AG10803 (cell line): ENCODE results near the gene FGF6.

Source experiments
- DNase-seq: peaks from one replicate; pipeline ENCODE4 v3.0.0; 2010; ENCODE audit warnings: low read depth
- H3K4me3 ChIP-seq: 2 replicates; pipeline ENCODE4 v1.5.1; 2011; ENCODE audit warnings: mild to moderate bottlenecking, low read length, control low read depth
- CTCF ChIP-seq: conservative IDR thresholded peaks from 2 replicates; pipeline ENCODE4 v1.5.1; 2011; ENCODE audit warnings: mild to moderate bottlenecking, low read length, control low read depth, inconsistent platforms

Gene FGF6

GRCh38 chr12:4445156-4446101 lies at the start of gene FGF6:
FGF6 (minus strand) TSS chr12:4445815; CDS start chr12:4445570, 245 bp downstream.
- TF ChIP-seq CTCF: no peak
- H3K4me3 ChIP-seq: no peak within 1 kb of the TSS

GRCh38 chr12:4490973-4491372 lies 45.4 kb upstream of the FGF6 start:
- DNase-seq: no peak

More at GRCh38 chr12:4445156-4446101, at the start of gene FGF6:
- DNase-seq: no peak

GRCh38 chr12:4489556-4489955 lies 43.9 kb upstream of the FGF6 start:
- DNase-seq: no peak
- H3K4me3 ChIP-seq: no peak overlapping the region
- no peak for TF ChIP-seq CTCF

More at GRCh38 chr12:4490973-4491372, 45.4 kb upstream of the FGF6 start:
- no peak for TF ChIP-seq CTCF
- H3K4me3 ChIP-seq: no peak overlapping the region

GRCh38 chr12:4486980-4487379 lies 41.4 kb upstream of the FGF6 start:
- no peak for DNase-seq
- no peak overlapping the region for H3K4me3 ChIP-seq
- TF ChIP-seq CTCF: no peak

GRCh38 chr12:4486049-4486699 lies 40.6 kb upstream of the FGF6 start:
- TF ChIP-seq CTCF: no peak
- no peak for DNase-seq
- no peak overlapping the region for H3K4me3 ChIP-seq

- no peak for TF ChIP-seq CTCF
- no peak overlapping the region for H3K4me3 ChIP-seq
- no peak for DNase-seq
Measured at GRCh38 chr12:4483885-4484823, 38.5 kb upstream of the FGF6 start.
